ENCODE results near the gene MCM8.

Gene MCM8

GRCh38 chr20:6045566-6045965 lies 95.1 kb downstream of the MCM8 start:
- DNase-seq = no peak

GRCh38 chr20:6046432-6046831 lies 96.0 kb downstream of the MCM8 start:
- DNase-seq = no peak

DNA sequence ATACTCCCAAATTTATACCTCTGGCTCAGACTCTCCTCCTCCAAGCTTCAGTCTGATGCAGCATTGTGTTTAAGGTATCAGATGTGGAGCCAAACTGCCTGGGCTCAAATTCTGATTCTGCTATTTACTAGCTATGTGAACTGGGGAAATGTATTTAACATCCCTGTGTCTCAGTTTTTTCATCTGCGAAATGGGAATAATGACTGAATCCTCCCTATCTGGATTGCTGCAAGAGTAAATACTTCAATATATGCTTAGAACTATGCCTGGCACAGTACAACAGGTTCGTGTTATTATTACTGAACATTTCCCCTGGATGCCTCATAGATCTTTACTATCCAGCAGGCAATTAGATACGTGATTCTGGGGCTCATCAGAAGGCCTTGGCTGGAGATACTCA lies 97.9 kb downstream of the MCM8 start:
- DNase-seq = no peak

Measured in cerebellar nuclear complex (tissue), 1 donor.